Central memory CD4-positive, alpha-beta T cell (primary cell): Measurements from ENCODE around the gene NMU.
"Not testable (repeated sequence)": the region's sequence is repeated elsewhere in the genome, so short reads cannot be mapped to it uniquely, and the experiment has no call there.

Source experiments
- DNase-seq: peaks from one replicate; pipeline ENCODE4 v3.0.0; 2022

The NMU gene

DNA sequence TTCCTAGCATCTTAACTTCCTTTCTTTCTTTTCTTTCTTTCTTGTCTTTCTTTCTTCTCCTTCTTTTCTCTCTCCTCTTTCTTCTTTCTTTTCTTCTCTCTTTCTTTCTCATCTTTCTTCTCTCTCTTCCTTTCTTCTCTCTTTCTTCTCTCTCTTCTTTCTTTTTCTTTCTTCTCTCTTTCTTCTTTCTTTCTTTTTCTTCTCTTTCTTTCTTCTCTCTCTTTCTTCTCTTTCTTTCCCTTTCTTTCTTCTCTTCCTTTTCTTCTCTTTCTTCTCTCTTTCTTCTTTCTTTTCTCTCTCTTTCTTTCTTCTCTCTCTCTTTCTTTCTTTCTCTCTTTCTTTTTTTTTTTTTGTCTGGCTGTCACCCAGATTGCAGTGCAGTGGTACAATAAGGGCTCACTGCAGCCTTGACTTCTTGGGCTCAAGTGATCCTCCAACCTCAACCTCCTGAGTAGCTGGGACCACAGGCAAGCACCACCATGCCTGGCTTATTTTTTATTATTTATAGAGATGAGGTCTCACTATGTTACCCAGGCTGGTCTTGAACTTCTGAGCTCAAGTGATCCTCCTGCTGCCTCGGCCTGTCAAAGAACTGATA, 17.5 kb downstream of the NMU start:
- DNase-seq: no peak

DNA sequence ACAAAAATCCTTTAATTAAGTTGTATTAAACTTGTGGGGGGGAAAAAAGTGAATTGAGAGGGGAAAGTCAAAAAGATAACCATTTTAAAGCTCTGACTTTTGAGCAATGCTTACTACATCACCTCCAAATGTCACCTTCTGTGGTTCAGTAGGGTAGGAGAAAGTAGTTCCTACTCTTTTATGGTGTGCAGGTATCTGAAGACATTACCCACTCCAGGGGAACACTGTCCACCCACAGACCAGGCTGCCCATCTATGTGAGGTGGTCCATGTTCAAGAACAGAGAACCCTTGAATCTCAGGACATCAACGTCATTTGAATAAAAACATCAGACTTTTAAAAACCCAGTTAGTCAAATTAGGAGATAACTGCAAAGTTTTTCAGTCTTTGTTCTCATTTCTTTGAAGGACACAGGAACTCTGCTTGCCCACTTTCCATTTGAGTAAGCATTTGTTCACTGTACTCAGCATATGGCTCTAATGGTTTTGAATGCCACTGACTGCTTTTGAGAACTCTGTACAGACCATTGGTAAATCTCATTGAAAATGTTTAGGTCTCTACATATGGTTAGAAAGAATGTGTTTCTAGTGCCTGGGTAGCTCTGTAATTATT, 18.4 kb downstream of the NMU start:
- no peak for DNase-seq

GRCh38 chr4:55615008-55615407, 21.1 kb downstream of the NMU start:
- no peak for DNase-seq

GRCh38 chr4:55613621-55614020, 22.5 kb downstream of the NMU start:
- no peak for DNase-seq

DNA sequence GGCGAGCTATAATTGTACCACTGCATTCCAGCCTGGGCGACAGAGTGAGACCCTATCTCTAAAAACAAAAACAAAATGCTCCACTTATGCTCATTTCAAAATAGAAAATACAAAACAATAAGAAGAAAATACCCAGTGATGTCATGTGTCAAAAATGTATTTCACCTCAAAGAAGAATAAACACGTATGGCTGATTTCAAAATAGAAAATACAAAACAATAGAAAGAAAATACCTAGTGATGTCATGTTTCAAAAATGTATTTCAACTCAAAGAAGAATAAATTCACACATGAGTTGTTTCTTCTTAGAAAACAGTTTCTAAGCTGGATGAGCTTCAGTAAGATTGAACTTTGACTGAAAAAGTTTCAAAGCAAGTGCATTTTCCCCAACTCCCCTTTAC, 23.8 kb downstream of the NMU start:
- no peak for DNase-seq

DNA sequence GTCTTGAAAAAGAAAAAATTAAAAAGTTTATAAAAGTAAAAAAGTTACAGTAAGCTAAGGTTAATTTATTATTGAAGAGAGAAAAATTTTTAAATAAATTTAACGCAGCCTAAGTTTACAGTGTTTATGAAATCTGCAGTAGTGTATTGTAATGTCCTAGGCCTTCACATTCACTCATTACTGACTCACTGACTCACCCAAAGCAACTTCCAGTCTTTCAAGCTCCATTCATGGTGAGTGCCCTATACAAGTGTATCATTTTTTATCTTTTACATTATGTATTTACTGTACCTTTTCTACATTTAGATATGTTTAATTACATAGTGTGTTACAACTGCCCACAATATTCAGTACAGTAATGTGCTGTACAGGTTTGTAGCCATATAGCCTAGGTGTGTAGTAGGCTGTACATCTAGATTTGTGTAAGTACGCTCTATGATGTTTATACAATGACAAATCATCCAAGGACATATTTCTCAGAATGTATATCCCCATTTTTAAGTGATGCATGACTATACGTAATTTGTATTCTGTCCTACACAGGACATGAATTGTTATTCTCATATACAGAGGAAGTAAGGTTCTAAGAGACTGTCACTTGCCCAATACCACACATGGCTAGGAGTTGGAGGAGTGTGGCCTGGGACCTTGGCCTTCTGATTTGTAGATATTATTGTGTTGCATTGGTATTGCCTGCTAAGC, 24.6 kb downstream of the NMU start:
- DNase-seq: no peak

DNA sequence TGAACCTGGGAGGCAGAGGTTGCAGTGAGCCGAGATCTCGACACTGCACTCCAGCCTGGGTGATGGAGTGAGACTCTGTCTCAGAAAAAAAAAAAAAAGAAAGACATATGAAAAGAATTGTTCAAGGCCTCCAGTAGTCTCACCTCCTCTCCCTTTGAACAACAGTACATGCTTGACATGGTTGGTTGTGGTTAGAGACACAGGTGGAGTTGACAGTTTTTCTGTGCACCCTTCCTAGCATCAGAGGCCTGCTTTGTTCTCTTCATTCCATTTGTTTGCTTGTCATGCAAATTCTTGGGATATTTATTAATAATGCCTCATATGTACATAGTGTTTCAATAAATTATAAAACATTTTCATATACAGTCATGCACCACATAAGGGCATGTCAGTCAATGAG, 25.7 kb downstream of the NMU start:
- DNase-seq: no peak

GRCh38 chr4:55609393-55609866, 26.7 kb downstream of the NMU start:
- no peak for DNase-seq

- DNase-seq: no peak
Measured at GRCh38 chr4:55608591-55608990, 27.5 kb downstream of the NMU start.

GRCh38 chr4:55604996-55605395, 31.1 kb downstream of the NMU start:
- DNase-seq: no peak

DNA sequence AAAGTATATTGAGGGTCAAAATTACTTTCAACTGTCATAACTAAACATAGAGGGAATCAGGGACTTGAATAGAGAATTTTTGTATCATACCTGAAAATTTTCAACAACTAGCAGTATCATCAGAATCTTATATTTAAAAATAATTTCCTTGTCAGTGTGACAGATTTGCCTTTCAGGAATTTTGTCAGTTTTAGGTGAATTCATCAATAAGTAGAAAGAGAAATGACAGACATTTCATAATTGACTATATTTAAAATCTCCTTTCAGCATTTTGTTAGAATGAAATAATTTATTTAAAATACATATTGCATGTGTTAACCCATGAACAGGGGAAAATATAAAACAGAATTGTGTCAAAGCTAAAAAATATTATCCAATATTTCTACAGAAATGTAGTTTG, 35.5 kb downstream of the NMU start:
- no peak for DNase-seq

DNA sequence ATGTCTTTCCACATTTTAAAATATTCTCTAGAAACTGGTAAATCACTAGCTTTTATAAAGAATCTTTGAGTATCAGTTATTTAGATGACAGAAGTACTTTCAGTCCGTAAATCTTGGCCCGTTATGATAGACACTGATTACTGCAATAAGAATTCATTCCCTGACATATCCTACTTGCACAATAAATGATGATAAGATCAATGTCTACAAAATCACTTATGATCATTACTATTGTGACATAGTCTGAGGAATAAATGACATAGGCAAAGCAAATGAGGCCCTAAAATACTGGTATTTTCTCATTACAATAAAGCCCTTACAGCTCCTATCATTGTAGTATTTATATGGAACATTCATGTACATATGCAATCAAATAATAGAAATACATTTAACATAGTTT, 37.5 kb downstream of the NMU start:
- no peak for DNase-seq

GRCh38 chr4:55592014-55592413, 44.1 kb downstream of the NMU start, which contains the start of gene PDCL2:
Gene PDCL2, minus strand, starts transcription at chr4:55592245. Its CDS starts 136 bp downstream, at chr4:55592109.
- no peak for DNase-seq

DNA sequence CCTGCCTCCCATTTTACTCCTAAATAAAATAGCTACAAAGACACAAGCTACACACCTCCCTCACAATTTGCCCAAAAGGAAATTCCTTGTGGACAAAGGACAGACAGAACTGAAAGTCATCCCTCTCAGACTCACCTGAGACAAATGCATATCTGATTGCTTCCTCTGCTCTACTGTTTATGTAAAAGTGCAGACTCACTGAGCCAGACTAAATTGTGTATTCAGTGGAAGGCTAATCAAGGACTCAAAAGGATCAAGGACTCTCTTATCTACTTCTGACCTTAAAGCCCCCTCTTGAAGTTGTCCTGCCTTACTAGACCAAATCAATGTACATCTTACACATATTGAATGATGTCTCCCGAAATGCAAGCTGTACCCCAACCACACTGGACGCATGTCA, 47.9 kb downstream of the NMU start:
- no peak for DNase-seq

DNA sequence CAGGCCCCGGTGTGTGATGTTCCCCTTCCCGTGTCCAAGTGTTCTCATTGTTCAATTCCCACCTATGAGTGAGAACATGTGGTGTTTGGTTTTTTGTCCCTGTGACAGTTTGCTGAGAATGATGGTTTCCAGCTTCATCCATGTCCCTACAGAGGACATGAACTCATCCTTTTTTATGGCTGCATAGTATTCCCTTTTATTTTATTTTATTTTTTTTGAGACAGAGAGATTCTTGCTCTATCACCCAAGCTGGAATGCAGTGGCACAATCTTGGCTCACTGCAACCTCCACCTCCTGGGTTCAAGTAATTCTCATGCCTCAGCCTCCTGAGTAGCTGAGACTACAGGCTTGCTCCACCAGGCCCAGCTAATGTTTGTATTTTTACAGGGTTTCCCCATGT, 53.3 kb downstream of the NMU start:
- not testable (repeated sequence) for DNase-seq

GRCh38 chr4:55578341-55579010, 57.6 kb downstream of the NMU start:
- no peak for DNase-seq

GRCh38 chr4:55575513-55575912, 60.6 kb downstream of the NMU start:
- DNase-seq: no peak

DNA sequence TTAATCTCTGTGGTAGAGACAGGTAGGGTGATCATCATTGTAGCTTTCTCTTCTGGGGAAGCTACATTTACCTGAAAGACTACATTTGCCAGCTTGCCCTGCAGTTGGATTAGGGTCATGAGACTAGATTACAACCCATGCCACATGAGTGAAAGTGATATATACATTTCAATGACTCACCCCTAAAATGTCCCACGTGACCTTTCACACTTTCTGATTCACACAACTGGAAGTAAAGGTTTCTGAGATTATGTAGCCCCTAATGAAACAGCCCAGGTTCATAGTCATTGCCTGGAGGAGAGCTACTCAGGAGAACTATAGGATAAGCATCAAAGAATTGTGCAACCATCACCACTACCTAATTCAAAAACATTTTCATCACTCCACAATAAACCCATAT, 61.8 kb downstream of the NMU start:
- no peak for DNase-seq

GRCh38 chr4:55571806-55572205, 64.3 kb downstream of the NMU start:
- no peak for DNase-seq

GRCh38 chr4:55568905-55569504, 67.1 kb downstream of the NMU start:
- DNase-seq: no peak

DNA sequence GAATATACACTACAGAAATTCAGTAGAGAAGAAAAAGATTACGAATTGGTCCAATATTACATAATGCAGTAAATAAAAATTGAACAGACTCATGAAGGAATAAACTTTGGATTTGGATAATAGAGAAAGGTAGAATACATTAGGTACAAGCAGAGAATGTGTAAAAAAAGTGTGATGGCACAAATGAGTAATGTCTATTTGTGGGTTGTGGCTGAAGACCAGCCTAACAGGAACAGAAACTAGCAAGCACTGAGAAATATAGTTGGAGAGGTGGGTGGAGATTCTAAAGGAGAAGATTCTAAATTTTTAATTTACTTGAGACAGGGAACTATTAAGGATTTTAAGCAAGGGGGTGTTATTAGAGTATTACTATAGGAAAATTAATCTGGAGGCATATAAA, 74.2 kb downstream of the NMU start:
- DNase-seq: no peak

- DNase-seq: no peak
Measured at GRCh38 chr4:55560096-55560495, 76.0 kb downstream of the NMU start.

GRCh38 chr4:55554453-55555030, 81.6 kb downstream of the NMU start:
- peak; percentile 35 for DNase-seq
